Suprapubic skin (tissue), 4 donors: Measurements from ENCODE around the gene MYH7.

Source experiments
- CTCF ChIP-seq, 2 donors: fragments of 200-600 bp in 1 of 2; fragments of 450-650 bp in 1 of 2; sonication (generic) in 1 of 2; IDR thresholded peaks; one replicate each; pipeline ENCODE4 v1.5.1; 2016 to 2019; ENCODE audit warnings: antibody characterized with exemption in 2 of 2, mild to moderate bottlenecking in 1 of 2, moderate library complexity in 1 of 2
- POLR2A ChIP-seq, 2 donors: fragments of 450-650 bp; IDR thresholded peaks; one replicate each; pipeline ENCODE4 v1.6.1; 2017; ENCODE audit warnings: antibody characterized with exemption in 2 of 2, mild to moderate bottlenecking in 2 of 2, moderate library complexity in 2 of 2
- POLR2AphosphoS5 ChIP-seq, 3 donors: sonication (generic); formaldehyde crosslinking; IDR thresholded peaks; one replicate each; pipeline ENCODE4 v1.6.1; 2017; ENCODE audit warnings: antibody characterized with exemption in 3 of 3

DNA sequence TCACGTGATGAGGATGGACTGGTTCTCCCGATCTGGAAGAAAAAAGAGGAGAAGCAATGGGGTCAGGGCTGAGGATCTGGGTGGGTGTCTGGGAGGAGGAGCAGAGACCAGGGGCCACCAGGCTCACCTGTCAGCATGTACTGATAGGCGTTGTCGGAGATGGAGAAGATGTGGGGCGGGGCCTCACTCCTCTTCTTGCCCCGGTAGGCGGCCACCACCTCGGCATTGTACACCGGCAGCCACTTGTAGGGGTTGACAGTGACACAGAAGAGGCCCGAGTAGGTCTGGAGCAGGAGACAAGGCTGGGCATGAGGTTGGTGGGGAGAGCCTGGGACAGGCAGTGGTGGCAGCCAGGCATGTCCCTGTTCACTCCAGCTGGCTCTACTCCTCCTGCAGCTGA is 30.4 kb downstream of the MYH7 start:
- no peak for TF ChIP-seq CTCF (IDR thresholded peaks at IDR 0.05)
- no peak for TF ChIP-seq POLR2A (IDR thresholded peaks at IDR 0.05)
- no peak for TF ChIP-seq POLR2AphosphoS5 (IDR thresholded peaks at IDR 0.05)
